Measurements from ENCODE around the gene CASP7. TPM values are rescaled to one million over a fixed set of nuclear protein-coding genes. Genes with fewer than 3 reads are reported as not detected.

Gene CASP7
- total RNA-seq, 4 donors from 2014 or later = 20.0 to 37.8 (median 29.6) TPM

- Histone ChIP-seq H3K4me3 (no peak overlapping the region), H3K9me3 (peaks cover 15% of the 10 kb centered on the region), H3K27ac (no peak overlapping the region), H3K36me3 (peaks cover 17% of the 10 kb centered on the region), H3K27me3 (no peaks in the 10 kb centered on the region), H3K4me1 (no peaks in the 10 kb centered on the region)
- WGBS = 93% methylated on average over 1 of the region's 1 CpG
- DNase-seq (ENCODE audit: low spot score in 2 of 2) = no peak
- TF ChIP-seq POLR2AphosphoS5 (IDR thresholded peaks at IDR 0.05) = no peak
- no peak for TF ChIP-seq EP300 (IDR thresholded peaks at IDR 0.05)
- no peak for TF ChIP-seq CTCF (IDR thresholded peaks at IDR 0.05)
- no peak for TF ChIP-seq POLR2A (IDR thresholded peaks at IDR 0.05)
These were observed 9.3 kb downstream of the CASP7 start for GRCh38 chr10:113689057-113689456.

GRCh38 chr10:113689574-113689973 lies 9.9 kb downstream of the CASP7 start:
- 75% methylated on average over 3 of the region's 3 CpGs for WGBS
- peaks cover 16% of the 10 kb centered on the region for H3K9me3 ChIP-seq
- no peak overlapping the region for H3K4me3 ChIP-seq
- no peak overlapping the region for H3K27ac ChIP-seq
- peaks cover 18% of the 10 kb centered on the region for H3K36me3 ChIP-seq
- no peaks in the 10 kb centered on the region for H3K27me3 ChIP-seq
- no peaks in the 10 kb centered on the region for H3K4me1 ChIP-seq
- no peak for DNase-seq (ENCODE audit: low spot score in 2 of 2)
- no peak for TF ChIP-seq POLR2A (IDR thresholded peaks at IDR 0.05)
- TF ChIP-seq EP300 (IDR thresholded peaks at IDR 0.05) = no peak
- TF ChIP-seq POLR2AphosphoS5 (IDR thresholded peaks at IDR 0.05) = no peak

- Histone ChIP-seq H3K27me3 (no peaks in the 10 kb centered on the region), H3K4me1 (no peaks in the 10 kb centered on the region), H3K9me3 (peaks cover 16% of the 10 kb centered on the region), H3K4me3 (no peak overlapping the region), H3K36me3 (peaks cover 18% of the 10 kb centered on the region), H3K27ac (no peak overlapping the region)
- no peak for DNase-seq (ENCODE audit: low spot score in 2 of 2)
- WGBS = 63% methylated on average over 3 of the region's 3 CpGs
- no peak for TF ChIP-seq POLR2AphosphoS5 (IDR thresholded peaks at IDR 0.05)
- TF ChIP-seq POLR2A (IDR thresholded peaks at IDR 0.05) = no peak
- no peak for TF ChIP-seq EP300 (IDR thresholded peaks at IDR 0.05)
- TF ChIP-seq CTCF (IDR thresholded peaks at IDR 0.05) = no peak
These were observed 11.0 kb downstream of the CASP7 start for GRCh38 chr10:113690749-113691148.

GRCh38 chr10:113691381-113691780 lies 11.7 kb downstream of the CASP7 start:
- H3K36me3 ChIP-seq = peaks cover 18% of the 10 kb centered on the region
- H3K27ac ChIP-seq = no peak overlapping the region
- no peak for DNase-seq (ENCODE audit: low spot score in 2 of 2)
- no peaks in the 10 kb centered on the region for H3K4me1 ChIP-seq
- no peak overlapping the region for H3K4me3 ChIP-seq
- peaks cover 16% of the 10 kb centered on the region for H3K9me3 ChIP-seq
- TF ChIP-seq CTCF (IDR thresholded peaks at IDR 0.05) (no peak), EP300 (IDR thresholded peaks at IDR 0.05) (no peak), POLR2AphosphoS5 (IDR thresholded peaks at IDR 0.05) (no peak), POLR2A (IDR thresholded peaks at IDR 0.05) (no peak)
- no peaks in the 10 kb centered on the region for H3K27me3 ChIP-seq
- no CpG with 5 or more reads among the region's 2 CpGs for whole genome bisulfite sequencing

- peaks cover 16% of the 10 kb centered on the region for H3K9me3 ChIP-seq
- H3K4me1 ChIP-seq = no peaks in the 10 kb centered on the region
- H3K36me3 ChIP-seq = peaks cover 18% of the 10 kb centered on the region
- no peaks in the 10 kb centered on the region for H3K27me3 ChIP-seq
- TF ChIP-seq POLR2AphosphoS5 (IDR thresholded peaks at IDR 0.05) = no peak
- no peak for TF ChIP-seq POLR2A (IDR thresholded peaks at IDR 0.05)
- no peak for TF ChIP-seq CTCF (IDR thresholded peaks at IDR 0.05)
- no peak for TF ChIP-seq EP300 (IDR thresholded peaks at IDR 0.05)
- no peak overlapping the region for H3K27ac ChIP-seq
- H3K4me3 ChIP-seq = no peak overlapping the region
- WGBS = 98% methylated on average over 5 of the region's 6 CpGs
- no peak for DNase-seq (ENCODE audit: low spot score in 2 of 2)
These were observed 12.6 kb downstream of the CASP7 start for GRCh38 chr10:113692271-113692670.

GRCh38 chr10:113693348-113693747 lies 13.6 kb downstream of the CASP7 start:
- Histone ChIP-seq H3K4me1 (no peaks in the 10 kb centered on the region), H3K36me3 (peaks cover 28% of the 10 kb centered on the region), H3K27ac (no peak overlapping the region), H3K27me3 (no peaks in the 10 kb centered on the region), H3K9me3 (peaks cover 16% of the 10 kb centered on the region), H3K4me3 (no peak overlapping the region)
- DNase-seq (ENCODE audit: low spot score in 2 of 2) = no peak
- 97% methylated on average over 2 of the region's 2 CpGs for WGBS
- TF ChIP-seq CTCF (IDR thresholded peaks at IDR 0.05) = no peak
- TF ChIP-seq EP300 (IDR thresholded peaks at IDR 0.05) = no peak
- TF ChIP-seq POLR2AphosphoS5 (IDR thresholded peaks at IDR 0.05) = no peak
- TF ChIP-seq POLR2A (IDR thresholded peaks at IDR 0.05) = no peak
